Fibroblast of skin of left quadriceps (primary cell): ENCODE measurements around the gene DRC3.
"Not testable (repeated sequence)": the region's sequence is repeated elsewhere in the genome, so short reads cannot be mapped to it uniquely, and the experiment has no call there.

Source experiments
- DNase-seq, 2 experiments: peaks; one replicate each; pipeline ENCODE4 v3.0.0-alpha.2; 2013; ENCODE audit warnings: low read depth in 2 of 2

The DRC3 gene

GRCh38 chr17:17972126-17972951 is at the start of gene DRC3, which contains the start of gene TOM1L2:
Gene DRC3, plus strand, starts transcription at chr17:17972862. Its CDS starts 4,737 bp downstream, at chr17:17977599.
Gene TOM1L2, minus strand, starts transcription at chr17:17972400. Its CDS starts 87 bp downstream, at chr17:17972313.
- DNase-seq: peak; percentile 100

- DNase-seq: no peak
Measured at GRCh38 chr17:17924131-17924856, 48.4 kb upstream of the DRC3 start.

- DNase-seq: no peak
Measured at GRCh38 chr17:17924857-17925250, 47.8 kb upstream of the DRC3 start.

- DNase-seq: no peak
Measured at GRCh38 chr17:17926036-17926435, 46.6 kb upstream of the DRC3 start.

GRCh38 chr17:17926840-17927449 is 45.7 kb upstream of the DRC3 start:
- no peak for DNase-seq

- DNase-seq: no peak
Measured at GRCh38 chr17:17928398-17929287, 44.0 kb upstream of the DRC3 start.

- no peak for DNase-seq
Measured at GRCh38 chr17:17929655-17930380, 42.8 kb upstream of the DRC3 start.

GRCh38 chr17:17930674-17931073 is 42.0 kb upstream of the DRC3 start:
- no peak for DNase-seq

GRCh38 chr17:17931159-17931558 is 41.5 kb upstream of the DRC3 start:
- DNase-seq: no peak

GRCh38 chr17:17933775-17934174 is 38.9 kb upstream of the DRC3 start:
- DNase-seq: no peak

- no peak for DNase-seq
Measured at GRCh38 chr17:17934214-17934613, 38.4 kb upstream of the DRC3 start.

GRCh38 chr17:17934806-17935205 is 37.9 kb upstream of the DRC3 start:
- no peak for DNase-seq

GRCh38 chr17:17935321-17936271 is 37.1 kb upstream of the DRC3 start:
- DNase-seq: peak; percentile 86 to 87

- no peak for DNase-seq
Measured at GRCh38 chr17:17937201-17937853, 35.3 kb upstream of the DRC3 start.

GRCh38 chr17:17937958-17938357 is 34.7 kb upstream of the DRC3 start:
- DNase-seq: no peak

GRCh38 chr17:17938388-17939107 is 34.1 kb upstream of the DRC3 start:
- no peak for DNase-seq

- DNase-seq: not testable (repeated sequence)
Measured at GRCh38 chr17:17939941-17940340, 32.7 kb upstream of the DRC3 start.

GRCh38 chr17:17940441-17940911 is 32.2 kb upstream of the DRC3 start:
- DNase-seq: peak; percentile 66 to 67
